ENCODE measurements around the gene ACOT7.
"Not testable (repeated sequence)": the region's sequence is repeated elsewhere in the genome, so short reads cannot be mapped to it uniquely, and the experiment has no call there.

Gene ACOT7

DNA sequence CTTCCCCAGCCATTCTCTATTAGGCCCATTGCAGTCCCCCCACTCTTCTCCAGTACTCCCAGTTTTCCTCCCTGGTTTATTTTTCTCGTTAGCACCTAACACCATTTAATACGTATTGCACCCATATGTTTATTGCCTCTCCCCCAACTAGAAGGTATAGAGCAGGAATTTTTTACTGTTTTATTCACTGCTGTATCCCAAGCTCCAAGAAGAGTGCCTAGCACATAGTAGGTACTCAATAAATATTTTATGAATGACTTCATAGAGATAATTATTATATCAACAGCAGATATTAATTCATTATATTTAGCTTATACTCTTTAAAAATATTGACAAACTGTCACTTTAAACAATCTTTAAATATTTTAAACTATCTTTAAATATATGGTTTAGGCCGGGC is 5.7 kb upstream of the ACOT7 start:
- DNase-seq (ENCODE audit: low read depth in 2 of 2) = no peak

DNA sequence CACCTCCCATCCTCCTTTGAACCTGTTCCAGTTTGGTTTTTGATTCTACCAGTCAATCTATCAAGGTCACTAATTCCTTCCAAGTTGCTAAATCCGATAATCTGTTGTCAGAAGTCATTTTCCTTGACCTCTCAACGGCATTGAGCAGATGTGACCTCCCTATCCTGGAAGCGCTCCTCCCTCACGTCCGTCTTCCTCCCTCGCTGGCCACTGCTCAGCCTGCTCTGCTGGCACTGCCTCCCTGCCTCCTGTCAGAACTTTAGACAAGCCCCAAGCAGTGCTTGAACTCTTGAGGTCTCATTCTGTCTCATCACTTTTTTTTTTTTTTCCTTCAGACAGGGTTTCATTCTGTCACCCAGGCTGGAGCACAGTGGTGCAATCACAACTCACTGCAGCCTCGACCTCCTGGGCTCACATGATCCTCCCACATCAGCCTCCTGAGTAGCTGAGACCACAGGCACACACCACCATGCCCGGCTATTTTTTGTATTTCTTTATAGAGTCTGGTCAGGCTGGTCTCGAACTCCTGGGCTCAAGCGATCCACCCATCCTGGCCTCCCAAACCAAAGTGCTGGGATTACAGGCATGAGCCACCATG is 4.4 kb upstream of the ACOT7 start:
- DNase-seq (ENCODE audit: low read depth in 2 of 2) = no peak

DNA sequence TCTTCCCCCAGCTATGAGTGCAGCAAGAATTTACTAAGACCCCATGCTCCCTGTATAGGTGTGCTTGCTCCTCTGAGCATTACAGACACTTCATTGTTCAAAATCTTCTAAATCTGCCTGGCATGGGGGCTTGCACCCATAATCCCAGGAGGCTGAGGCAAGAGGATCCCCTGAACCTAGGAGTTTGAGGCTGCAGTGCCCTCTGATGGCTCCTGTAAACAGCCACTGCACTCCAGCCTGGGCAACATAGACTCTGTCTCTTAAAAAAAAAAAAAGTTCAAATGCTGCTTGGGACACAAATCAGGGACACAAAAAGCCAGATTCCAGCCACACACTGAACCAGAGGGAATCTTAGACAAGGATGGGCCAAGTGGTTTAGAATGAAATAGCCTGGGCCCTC is 3.4 kb upstream of the ACOT7 start:
- no peak for DNase-seq (ENCODE audit: low read depth in 2 of 2)

DNA sequence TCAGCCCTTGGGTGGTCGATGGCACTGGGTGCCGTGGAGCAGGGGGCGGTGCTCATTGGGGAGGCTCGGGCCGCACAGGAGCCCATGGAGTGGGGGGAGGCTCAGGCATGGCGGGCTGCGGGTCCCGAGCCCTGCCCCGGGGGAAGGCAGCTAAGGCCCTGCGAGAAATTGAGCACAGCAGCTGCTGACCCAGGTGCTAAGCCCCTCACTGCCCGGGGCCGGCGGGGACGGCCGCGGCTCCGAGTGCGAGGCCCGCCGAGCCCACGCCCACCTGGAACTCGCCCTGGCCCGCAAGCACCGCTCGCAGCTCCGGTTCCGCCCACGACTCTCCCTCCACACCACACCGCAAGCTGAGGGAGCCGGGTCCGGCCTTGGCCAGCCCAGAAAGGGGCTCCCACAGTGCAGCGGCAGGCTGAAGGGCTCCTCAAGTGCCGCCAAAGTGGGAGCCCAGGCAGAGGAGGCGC is 2.2 kb upstream of the ACOT7 start:
- DNase-seq (ENCODE audit: low read depth in 2 of 2) = not testable (repeated sequence)

DNA sequence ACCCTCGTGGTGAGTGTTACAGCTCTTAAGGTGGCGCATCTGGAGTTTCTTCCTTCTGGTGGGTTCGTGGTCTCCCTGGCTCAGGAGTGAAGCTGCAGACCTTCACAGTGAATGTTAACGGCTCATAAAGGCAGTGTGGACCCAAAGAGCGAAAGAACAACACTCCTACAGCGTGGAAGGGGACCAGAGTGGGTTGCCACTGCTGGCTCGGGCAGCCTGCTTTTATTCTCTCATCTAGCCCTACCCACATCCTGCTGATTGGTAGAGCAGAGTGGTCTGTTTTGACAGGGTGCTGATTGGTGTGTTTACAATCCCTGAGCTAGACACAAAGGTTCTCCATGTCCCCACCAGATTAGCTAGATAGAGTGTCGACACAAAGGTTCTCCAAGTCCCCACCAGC is 1.6 kb upstream of the ACOT7 start:
- DNase-seq (ENCODE audit: low read depth in 2 of 2) = not testable (repeated sequence)

DNA sequence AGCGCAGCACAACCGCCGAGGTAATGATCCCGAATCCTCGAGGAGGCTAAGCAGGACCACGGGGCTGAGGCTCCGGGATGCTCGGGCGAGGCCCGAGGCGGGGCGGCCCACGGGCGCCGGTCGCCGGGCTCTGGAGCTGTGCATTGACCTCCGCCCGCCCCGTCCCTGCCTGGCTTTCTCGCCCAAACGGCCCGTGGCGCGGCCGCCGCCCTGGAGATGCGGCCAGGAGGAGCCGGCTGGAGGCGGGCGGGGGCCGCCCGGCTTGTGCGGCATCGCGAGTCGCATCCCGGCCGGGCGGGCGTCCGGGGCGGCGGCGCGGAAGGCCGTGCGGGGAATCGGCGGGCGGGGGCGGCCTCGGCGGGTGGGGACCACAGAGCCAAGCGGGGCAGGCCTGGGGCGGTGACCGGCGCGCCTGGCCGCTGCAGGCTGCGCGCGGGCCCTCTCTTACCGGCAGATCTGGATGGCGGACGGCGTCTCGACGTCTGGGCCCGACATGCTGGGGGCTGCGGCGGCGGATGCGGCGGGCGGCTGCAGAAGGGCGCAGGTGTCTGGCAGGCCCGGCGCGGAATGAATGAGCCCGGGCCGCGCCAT is 663 bp downstream of the ACOT7 start:
- no peak for DNase-seq (ENCODE audit: low read depth in 2 of 2)

DNA sequence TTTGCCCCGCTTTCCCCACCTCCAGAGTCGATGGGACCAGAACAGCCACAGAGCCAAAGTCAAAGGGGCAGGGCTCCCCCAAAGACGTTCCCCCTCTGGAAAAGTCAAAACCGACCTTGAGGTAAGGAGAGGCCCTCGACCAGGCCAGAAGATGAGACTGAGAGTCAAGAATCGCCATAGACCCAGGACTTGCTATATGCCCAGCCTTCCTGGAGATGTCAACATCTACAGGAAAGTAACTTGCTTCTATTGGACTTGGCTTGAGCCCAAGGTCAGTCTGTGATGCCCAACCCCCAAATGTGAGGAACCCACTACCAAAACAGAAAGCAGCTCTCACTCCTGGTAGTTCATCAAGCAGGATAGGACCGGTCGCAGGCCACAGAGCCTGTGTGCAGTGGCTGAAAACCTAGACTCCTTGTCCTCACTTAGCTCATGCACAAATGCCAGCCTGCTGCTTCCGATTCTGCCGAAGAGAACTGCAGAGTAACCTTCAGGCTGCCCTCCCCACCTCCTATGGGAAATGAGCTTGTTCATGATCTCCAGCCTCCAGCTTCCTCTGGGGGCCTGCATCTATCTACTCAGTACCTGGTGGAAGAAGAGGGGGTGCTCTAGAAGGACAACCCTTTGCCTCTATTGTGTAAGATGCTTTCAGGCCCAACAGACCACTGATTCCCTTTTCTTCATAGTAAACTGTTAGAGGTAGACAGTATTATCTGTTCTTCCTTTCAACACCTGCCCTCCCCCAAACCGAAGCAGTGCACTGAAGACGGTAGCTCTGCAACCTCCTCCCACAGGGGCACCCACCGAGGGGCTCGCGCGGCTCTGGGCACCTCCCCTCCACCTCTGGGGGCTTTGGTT is 1.4 kb downstream of the ACOT7 start:
- DNase-seq (ENCODE audit: low read depth in 2 of 2) = no peak

DNA sequence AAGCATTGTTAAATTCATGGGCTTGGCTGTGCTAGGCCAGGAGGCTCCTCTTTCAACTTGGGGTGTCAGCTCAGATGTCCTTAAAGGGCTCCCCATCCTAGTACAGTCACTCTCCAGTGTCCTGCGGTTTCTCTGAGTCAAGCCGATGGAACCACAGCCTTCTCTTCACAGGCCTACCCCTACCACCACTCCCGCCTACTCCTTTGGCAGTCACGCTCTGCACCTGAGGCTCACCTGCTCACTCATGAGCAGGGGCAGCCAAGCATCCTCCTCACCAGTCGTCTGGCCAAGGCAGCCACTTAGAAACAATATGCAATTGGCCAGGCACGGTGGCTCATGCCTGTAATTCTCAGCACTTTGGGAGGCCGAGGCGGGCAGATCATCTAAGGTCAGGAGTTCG is 3.6 kb downstream of the ACOT7 start:
- DNase-seq (ENCODE audit: low read depth in 2 of 2) = no peak

DNA sequence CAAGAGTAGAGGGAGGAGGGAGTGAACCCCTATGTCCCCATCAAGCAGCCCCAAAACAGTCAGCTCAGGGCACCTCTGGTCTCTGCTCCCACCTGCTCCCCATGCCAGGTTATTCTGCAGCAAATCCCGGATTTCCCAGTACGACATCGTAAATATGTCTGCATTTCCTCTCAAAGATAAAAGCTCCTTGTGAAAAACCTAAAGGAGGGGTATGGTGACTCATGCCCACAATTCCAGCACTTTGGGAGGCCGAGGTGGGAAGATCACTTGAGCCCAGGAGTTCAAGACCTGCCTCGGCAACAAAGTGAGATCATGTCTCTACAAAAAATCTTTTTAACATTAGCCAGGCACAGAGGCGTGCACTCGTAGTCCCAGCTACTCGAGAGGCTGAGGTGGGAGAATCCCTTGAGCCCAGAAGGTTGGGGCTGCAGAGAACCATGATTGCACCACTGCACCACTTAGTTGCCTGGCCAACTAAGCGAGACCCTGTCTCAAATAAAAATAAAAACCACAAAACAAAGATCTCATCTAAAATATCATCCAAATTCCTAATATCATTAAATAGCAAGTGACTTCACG is 7.1 kb downstream of the ACOT7 start:
- no peak for DNase-seq (ENCODE audit: low read depth in 2 of 2)

DNA sequence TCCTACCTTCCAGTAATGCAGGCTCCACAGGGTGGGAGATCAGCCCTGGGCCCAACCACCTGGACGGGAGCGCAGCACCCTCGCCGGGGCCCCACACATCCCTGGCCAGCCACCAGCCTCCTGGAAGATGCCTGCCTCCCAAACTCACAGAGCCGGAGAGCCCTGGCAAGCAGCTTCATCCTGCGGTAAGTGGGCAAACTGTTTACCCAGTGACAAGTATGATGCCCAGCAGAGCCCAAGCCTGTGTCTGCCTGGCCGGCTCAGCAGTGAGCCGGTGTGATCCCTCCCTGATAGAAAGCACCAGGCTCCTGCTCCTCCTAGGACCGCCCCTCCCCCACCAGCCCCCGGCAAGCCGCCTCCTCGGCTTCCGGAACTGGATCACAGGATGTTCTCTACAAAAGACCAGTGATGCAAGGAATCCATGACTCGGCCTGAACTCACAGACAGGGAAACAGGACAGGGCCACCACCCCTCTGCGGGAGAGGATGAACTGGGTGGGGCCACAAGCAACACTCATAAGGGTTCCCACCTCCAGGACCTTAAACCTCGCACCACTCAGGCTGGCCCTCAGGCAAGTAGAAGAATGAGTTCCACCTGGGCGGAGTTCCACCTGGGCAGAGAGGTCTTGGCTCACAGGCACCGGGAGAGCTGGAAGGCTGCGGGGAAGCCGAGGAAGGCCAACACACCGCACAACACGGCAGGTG is 7.9 kb downstream of the ACOT7 start:
- DNase-seq (ENCODE audit: low read depth in 2 of 2) = no peak

DNA sequence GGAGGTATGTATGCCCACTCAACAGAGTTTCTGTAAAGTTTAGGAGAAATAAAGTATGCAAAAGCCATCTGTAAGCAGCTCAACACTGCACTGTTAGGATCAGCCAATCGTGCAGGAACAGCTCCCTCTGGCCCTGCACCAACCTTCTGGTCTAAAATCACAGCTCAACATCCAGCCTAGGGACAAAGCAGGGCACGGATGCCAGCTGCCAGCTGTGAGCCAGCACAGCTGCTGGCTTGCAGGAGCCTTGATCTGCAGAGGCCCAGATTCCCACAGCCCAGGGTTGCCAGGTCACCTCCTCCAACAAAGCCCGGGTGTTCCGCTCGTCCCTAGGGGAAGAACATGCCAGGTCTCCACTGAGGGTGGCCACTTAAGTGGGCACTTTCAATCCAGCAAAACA is 8.6 kb downstream of the ACOT7 start:
- DNase-seq (ENCODE audit: low read depth in 2 of 2) = no peak

DNA sequence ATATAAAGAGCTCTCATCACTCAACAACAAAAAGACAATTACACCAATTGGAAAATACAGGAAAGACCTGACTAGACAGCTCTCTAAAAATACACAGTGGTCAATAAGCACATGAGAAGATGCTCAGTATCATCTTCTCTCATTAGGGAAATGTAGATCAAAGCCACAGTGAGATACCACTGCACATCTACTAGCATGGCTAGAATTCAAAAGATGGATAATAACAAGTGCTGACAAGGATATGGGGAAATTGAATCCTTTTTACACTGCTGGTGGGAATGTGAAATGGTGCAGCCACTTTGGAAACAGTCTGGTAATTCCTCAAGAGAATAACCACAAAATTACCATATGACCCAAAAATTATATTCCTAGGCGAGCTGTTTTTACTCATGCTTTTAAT is 9.4 kb downstream of the ACOT7 start:
- DNase-seq (ENCODE audit: low read depth in 2 of 2) = no peak

DNA sequence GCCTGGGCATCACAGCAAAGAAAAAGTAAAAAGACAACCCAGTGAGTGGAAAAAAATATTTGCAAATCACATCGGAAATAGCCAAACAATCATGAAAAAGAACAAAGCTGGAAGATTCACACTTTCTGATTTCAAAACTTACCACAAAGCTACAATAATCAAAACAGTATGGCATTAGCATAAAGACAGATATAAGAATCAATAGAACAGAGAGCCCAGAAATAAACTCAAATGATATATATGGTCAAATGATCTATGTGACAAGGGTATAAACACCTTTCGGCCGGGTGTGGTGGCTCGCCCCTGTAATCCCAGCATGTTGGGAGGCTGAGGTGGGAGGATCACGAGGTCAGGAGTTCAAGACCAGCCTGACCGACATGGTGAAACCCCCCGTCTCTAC is 13.5 kb downstream of the ACOT7 start:
- no peak for DNase-seq (ENCODE audit: low read depth in 2 of 2)

DNA sequence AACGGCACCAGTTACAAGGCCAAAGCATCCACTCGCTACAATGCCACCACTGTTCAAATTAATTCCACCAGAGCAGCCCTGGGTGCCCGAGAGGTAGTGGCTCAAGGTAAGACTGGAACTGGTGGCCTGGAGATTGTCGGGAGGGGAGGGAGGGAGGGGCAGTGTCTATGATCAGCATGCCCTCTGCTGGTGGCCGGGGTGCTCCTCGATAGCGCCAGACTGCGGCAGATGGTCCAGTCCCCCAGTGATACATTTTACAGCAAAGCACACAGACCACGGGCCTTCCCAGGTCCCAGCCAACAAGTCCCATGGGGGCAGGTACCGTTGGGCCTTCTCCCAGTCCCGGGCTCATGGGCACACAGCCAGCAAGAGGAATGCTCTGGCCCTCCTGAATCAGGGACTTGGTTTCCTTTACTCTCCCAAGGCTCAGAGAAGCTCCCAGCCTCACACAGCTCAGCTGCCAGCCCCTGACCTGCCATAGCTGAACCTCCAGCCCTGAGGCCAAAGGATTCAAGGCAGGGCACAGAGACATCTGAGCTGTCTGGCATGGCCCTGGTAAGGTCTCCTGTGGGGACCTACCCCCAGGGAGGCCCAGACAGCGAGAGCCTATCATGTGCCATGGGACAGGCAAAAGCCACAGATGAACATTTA is 15.3 kb downstream of the ACOT7 start:
- no peak for DNase-seq (ENCODE audit: low read depth in 2 of 2)

DNA sequence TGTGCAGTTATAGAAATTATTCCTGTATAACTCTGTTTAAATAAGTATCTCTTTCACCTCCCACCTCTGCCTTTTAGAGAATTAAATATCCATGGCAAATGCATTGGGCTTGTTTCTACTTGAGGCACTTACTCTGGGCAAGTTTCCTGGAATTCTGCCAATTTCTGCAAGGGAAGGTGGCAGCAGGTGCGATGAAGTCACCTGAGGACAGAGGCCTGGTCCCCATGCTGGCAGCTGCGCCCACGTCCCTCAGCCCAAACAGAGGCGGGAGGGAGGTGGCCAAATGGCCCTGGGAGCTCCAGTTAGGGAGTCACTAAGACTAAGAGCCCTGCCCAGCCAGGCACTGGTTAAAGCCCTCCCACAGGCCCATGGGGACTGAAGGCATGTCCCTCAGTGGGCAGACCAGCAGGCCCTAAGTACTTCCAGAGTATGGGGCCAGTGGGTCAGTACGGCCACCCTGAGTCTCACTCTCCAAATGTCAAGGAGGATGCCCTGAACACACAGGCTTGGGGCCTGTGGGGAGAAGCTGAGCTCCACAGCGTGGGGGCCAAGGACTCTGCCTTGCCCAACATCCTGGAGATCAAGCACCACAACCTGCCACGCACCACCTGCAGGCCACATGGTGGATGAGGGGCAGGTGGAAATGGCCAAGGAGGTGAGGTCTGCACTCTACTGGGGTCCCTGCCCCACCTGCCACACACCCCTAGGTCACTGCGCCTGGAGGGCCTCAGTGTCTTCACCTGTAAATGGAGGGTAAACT is 19.4 kb downstream of the ACOT7 start:
- DNase-seq (ENCODE audit: low read depth in 2 of 2) = no peak

DNA sequence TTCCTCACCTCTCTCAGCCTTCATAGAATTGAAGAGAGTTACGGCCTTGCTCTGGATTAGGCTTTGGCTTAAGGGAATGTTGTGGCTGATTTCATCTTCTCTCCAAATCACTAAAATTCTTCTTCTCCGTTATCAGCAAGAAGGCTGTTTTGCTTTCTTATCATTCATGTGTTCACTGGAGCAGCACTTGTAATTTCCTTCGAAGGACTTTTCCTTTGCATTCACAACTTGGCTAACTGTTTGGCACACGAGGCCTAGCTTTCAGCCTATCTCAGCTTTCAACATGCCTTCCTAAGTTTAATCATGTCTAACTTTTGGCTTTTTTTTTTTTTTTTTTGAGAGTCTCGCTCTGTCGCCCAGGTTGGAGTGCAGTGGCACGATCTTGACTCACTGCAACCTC is 21.3 kb downstream of the ACOT7 start:
- DNase-seq (ENCODE audit: low read depth in 2 of 2) = not testable (repeated sequence)

DNA sequence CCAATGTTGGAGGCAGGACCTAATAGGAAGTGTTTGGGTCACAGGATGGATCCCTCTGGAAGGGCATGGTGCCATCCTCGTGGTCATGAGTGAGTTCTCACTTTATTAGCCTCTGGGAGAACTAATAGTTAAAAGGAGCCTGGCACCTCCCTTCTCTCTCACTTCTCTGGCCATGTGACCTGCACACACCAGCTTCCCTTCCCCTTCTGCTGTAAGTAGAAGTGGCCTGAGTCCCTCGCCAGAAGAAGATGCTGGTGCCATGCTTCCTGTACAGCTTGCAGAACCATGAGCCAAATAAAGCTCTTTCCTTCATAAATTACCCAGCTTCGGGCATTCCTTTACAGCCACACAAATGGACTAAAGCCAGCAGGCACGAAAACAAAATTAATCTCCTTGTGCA is 23.6 kb downstream of the ACOT7 start:
- no peak for DNase-seq (ENCODE audit: low read depth in 2 of 2)

DNA sequence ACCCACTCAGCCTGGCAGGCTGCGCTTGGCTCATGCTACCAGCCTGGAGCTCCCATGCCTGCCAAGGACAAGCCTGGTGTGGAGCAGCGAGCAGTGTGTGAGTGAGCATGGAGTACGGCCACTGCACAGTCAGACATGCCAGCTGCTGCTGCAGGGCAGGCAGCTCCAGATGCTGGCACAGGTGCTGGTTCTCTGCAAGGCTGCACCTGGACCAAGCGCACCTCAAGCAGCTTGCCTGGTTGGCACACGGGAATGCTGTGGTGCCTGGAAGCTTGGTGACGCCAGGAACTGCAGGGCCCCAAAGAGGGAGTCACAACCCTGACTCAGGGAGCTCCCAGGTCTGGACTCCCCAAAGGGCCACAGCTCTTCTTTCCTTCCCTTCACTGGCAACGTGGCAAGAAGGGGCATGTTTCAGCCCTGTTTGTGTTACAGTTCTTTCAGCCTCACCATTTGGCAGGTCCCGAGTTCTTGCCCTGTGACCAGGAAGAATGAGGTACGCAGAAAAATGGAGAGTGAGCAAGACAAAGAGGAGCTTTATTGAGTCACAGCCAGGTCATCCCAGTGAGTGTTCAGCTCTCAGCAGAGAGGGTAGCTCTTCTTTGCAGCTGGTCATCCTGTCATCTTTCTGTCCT is 26.1 kb downstream of the ACOT7 start:
- no peak for DNase-seq (ENCODE audit: low read depth in 2 of 2)

DNA sequence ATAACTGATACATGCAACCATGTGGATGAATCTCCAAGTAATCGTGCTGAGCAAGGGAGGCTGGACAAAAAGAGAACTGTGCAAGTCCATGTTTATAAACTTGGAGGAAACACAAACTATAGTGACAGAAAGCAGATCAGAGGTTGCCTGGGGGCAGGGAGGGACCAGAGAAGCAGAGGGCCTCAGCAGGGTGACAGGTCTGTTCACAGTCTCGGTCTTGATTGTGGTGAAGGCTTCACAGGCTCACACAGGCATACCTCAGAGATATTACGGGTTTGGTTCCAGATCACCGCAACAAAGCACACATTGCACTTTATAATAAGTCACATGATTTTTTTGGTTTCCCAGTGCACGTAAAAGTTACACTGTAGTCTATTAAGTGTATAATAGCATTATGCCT is 28.5 kb downstream of the ACOT7 start:
- no peak for DNase-seq (ENCODE audit: low read depth in 2 of 2)

Measured in stimulated activated CD4-positive, alpha-beta T cell treated with anti-CD3 and anti-CD28 coated beads, Interleukin-12 subunit alpha, Interleukin-12 subunit beta, amount 100 ng/mL, for 24 hours (primary cell).